GM23338 (cell line): Measurements from ENCODE around the gene SASH1. TPM values are rescaled to one million over a fixed set of nuclear protein-coding genes. Genes with fewer than 3 reads are reported as not detected.

Experiments used
- ATAC-seq: fragments of 200-7000 bp; cut with Tn5 transposase; 3 replicates; pipeline ENCODE4 v1.9.1; 2020
- DNase-seq: peaks from one replicate; pipeline ENCODE4 v3.0.0-alpha.2; 2015; ENCODE audit warnings: low spot score
- H2AFZ ChIP-seq: fragments of 200-600 bp; sonication (generic); 2 replicates; pipeline ENCODE4 v1.8.0; 2016; ENCODE audit warnings: antibody characterized with exemption, mild to moderate bottlenecking, moderate library complexity
- H3F3A ChIP-seq: fragments of 200-600 bp; sonication (generic); replicated peaks from 2 replicates; pipeline ENCODE4 v1.8.0; 2017; ENCODE audit warnings: antibody characterized with exemption, mixed run types, low read depth
- H3K27ac ChIP-seq: fragments of 200-600 bp; sonication (generic); 2 replicates; pipeline ENCODE4 v1.6.1; 2016; ENCODE audit warnings: low read depth
- H3K27me3 ChIP-seq: fragments of 200-600 bp; sonication (generic); 2 replicates; pipeline ENCODE4 v1.8.0; 2016; ENCODE audit warnings: mild to moderate bottlenecking, mixed run types, moderate library complexity; ENCODE audit not compliant: insufficient read depth
- H3K36me3 ChIP-seq: fragments of 200-600 bp; sonication (generic); 2 replicates; pipeline ENCODE4 v1.8.0; 2016; ENCODE audit warnings: mild to moderate bottlenecking; ENCODE audit not compliant: insufficient read depth
- H3K4me1 ChIP-seq: fragments of 200-600 bp; sonication (generic); 2 replicates; pipeline ENCODE4 v1.8.0; 2016; ENCODE audit warnings: mild to moderate bottlenecking, moderate library complexity; ENCODE audit not compliant: insufficient read depth
- H3K4me2 ChIP-seq: fragments of 200-600 bp; sonication (generic); 2 replicates; pipeline ENCODE4 v1.7.1; 2017; ENCODE audit warnings: mixed run types
- H3K4me3 ChIP-seq: fragments of 200-600 bp; sonication (generic); 2 replicates; pipeline ENCODE4 v1.6.1; 2016; ENCODE audit warnings: mixed run types
- H3K79me2 ChIP-seq: fragments of 200-600 bp; sonication (generic); replicated peaks from 2 replicates; pipeline ENCODE4 v1.8.0; 2017; ENCODE audit warnings: mild to moderate bottlenecking; ENCODE audit not compliant: insufficient read depth
- H3K9me2 ChIP-seq: fragments of 200-600 bp; sonication (generic); 2 replicates; pipeline ENCODE4 v1.8.0; 2017; ENCODE audit not compliant: insufficient read depth
- H4K20me1 ChIP-seq: fragments of 200-600 bp; sonication (generic); replicated peaks from 2 replicates; pipeline ENCODE4 v1.8.0; 2017; ENCODE audit warnings: mild to moderate bottlenecking; ENCODE audit not compliant: insufficient read depth
- H3K27ac Mint-ChIP-seq: 2 replicates; pipeline ENCODE4 v1.8.0; 2020; ENCODE audit warnings: inconsistent platforms, mild to moderate bottlenecking, moderate library complexity, mixed read lengths
- H3K27me3 Mint-ChIP-seq: 3 replicates; pipeline ENCODE4 v1.8.0; 2022; ENCODE audit warnings: low read depth, mild to moderate bottlenecking, moderate library complexity, mixed read lengths, inconsistent platforms; ENCODE audit not compliant: insufficient read depth, poor library complexity
- H3K36me3 Mint-ChIP-seq: 3 replicates; pipeline ENCODE4 v1.8.0; 2021; ENCODE audit warnings: low read depth, mild to moderate bottlenecking, inconsistent platforms, moderate library complexity, mixed read lengths
- H3K4me1 Mint-ChIP-seq: 3 replicates; pipeline ENCODE4 v1.8.0; 2020; ENCODE audit warnings: mild to moderate bottlenecking, inconsistent platforms, mixed read lengths
- H3K4me3 Mint-ChIP-seq: 3 replicates; pipeline ENCODE4 v1.8.0; 2021; ENCODE audit warnings: moderate library complexity, mild to moderate bottlenecking, inconsistent platforms, mixed read lengths
- H3K9me3 Mint-ChIP-seq: 3 replicates; pipeline ENCODE4 v1.8.0; 2020; ENCODE audit warnings: moderate library complexity, mild to moderate bottlenecking, inconsistent platforms, mixed read lengths
- ETS1 ChIP-seq: IDR thresholded peaks from 2 replicates; pipeline ENCODE4 v1.6.1; 2016; ENCODE audit warnings: antibody characterized with exemption
- EZH2 ChIP-seq: fragments of 200-600 bp; sonication (generic); IDR thresholded peaks from one replicate; pipeline ENCODE4 v1.8.0; 2017; ENCODE audit warnings: antibody characterized with exemption, mild to moderate bottlenecking, low read depth; ENCODE audit not compliant: unreplicated experiment
- EZH2phosphoT487 ChIP-seq: fragments of 200-600 bp; sonication (generic); IDR thresholded peaks from one replicate; pipeline ENCODE4 v1.8.1; 2018; ENCODE audit warnings: antibody characterized with exemption; ENCODE audit not compliant: unreplicated experiment
- JUNB ChIP-seq: IDR thresholded peaks from one replicate; pipeline ENCODE4 v1.6.1; 2016; ENCODE audit warnings: antibody characterized with exemption; ENCODE audit not compliant: unreplicated experiment
- NANOG ChIP-seq: IDR thresholded peaks from 2 replicates; pipeline ENCODE4 v1.6.1; 2016; ENCODE audit warnings: antibody characterized with exemption, borderline replicate concordance
- POLR2AphosphoS5 ChIP-seq: IDR thresholded peaks from 2 replicates; pipeline ENCODE4 v1.6.1; 2016; ENCODE audit warnings: antibody characterized with exemption, low read depth
- REST ChIP-seq: IDR thresholded peaks from one replicate; pipeline ENCODE4 v1.6.1; 2018; ENCODE audit warnings: antibody characterized with exemption; ENCODE audit not compliant: unreplicated experiment
- STAT1 ChIP-seq: IDR thresholded peaks from one replicate; pipeline ENCODE4 v1.6.1; 2016; ENCODE audit warnings: antibody characterized with exemption; ENCODE audit not compliant: unreplicated experiment
- ZNF331 ChIP-seq: fragments of 250-450 bp; sonication (Bioruptor Pico); IDR thresholded peaks from 2 replicates; pipeline ENCODE4 v1.5.0; 2020; ENCODE audit warnings: low read depth, mild to moderate bottlenecking, moderate library complexity
- polyA plus RNA-seq: library from polyadenylated mRNA; unstranded; fragments of >200 nt; fragmentation: Nextera tagmentation; extraction: Ambion mirVana; gene quantifications from 2 replicates; pipeline ENCODE4 v1.2.1, GENCODE V29; 2016
- total RNA-seq: library from RNA; depleted of rRNA; stranded (reverse); fragments of >200 nt; shearing (Covaris generic); gene quantifications from 2 replicates; pipeline ENCODE4 v1.2.3, GENCODE V29; 2014

Gene SASH1
- total and polyA plus RNA-seq, 2 experiments from 2014 or later: 8.2 to 30.2 TPM

- TF ChIP-seq REST (no peak), JUNB (no peak), ETS1 (no peak), ZNF331 (no peak), EZH2phosphoT487 (no peak), NANOG (no peak)
These were observed 136.9 kb downstream of the SASH1 start (continued) for GRCh38 chr6:148479497-148479896.

DNA sequence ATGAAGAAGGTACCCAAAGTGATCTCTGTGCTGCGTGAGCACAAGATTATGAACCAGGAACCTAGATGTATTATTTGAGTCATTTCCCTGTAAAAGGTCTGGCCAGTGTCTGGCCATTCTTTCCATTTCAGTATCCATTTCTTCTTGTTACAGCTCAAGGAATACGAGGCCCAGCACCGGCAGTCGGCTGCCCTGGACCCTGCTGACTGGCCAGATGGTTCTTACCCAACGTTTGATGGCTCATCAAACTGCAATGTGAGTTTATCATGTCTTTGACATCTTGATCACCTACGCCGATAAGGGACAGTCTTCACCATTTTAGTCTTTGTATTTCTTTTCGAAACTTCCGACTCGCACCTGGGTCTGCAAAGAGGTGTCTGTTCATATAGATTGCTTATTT is 144.8 kb downstream of the SASH1 start:
- no peak overlapping the region for H3K27ac ChIP-seq
- DNase-seq: no peak
- Mint-ChIP-seq H3K4me3 (no peak overlapping the region), H3K4me1 (no peaks in the 10 kb centered on the region), H3K27me3 (no peaks in the 10 kb centered on the region), H3K27ac (no peak overlapping the region), H3K36me3 (peaks cover 16% of the 10 kb centered on the region; the same call in 2 of the 3 replicates), H3K9me3 (no peaks in the 10 kb centered on the region)
- no peaks in the 10 kb centered on the region for H3K79me2 ChIP-seq
- H3K9me2 ChIP-seq: no peaks in the 10 kb centered on the region
- H3K4me1 ChIP-seq: no peaks in the 10 kb centered on the region
- ATAC-seq: no peak
- H3K4me3 ChIP-seq: no peak overlapping the region
- H4K20me1 ChIP-seq: 0 out of 2 replicates have a peak, but pooled peaks cover 5% of the 10 kb centered on the region
- H2AFZ ChIP-seq: no peak overlapping the region
- no peak for TF ChIP-seq EZH2
- no peak overlapping the region for H3K4me2 ChIP-seq
- H3K27me3 ChIP-seq: no peaks in the 10 kb centered on the region
- H3F3A ChIP-seq: no peaks in the 10 kb centered on the region
- H3K36me3 ChIP-seq: peaks cover 4% of the 10 kb centered on the region; the same call in 1 of the 2 replicates

- H3K4me3 ChIP-seq: no peak overlapping the region
- ATAC-seq (no peak), DNase-seq (no peak)
- no peak overlapping the region for H3K4me3 Mint-ChIP-seq
- H3K9me3 Mint-ChIP-seq: no peaks in the 10 kb centered on the region
- H3K27ac ChIP-seq: no peak overlapping the region
- peaks cover 3% of the 10 kb centered on the region; the same call in 1 of the 2 replicates for H3K4me1 ChIP-seq
- H3K27me3 Mint-ChIP-seq: no peaks in the 10 kb centered on the region
- H3K4me2 ChIP-seq: no peak overlapping the region
- H3K27ac Mint-ChIP-seq: no peak overlapping the region
- no peaks in the 10 kb centered on the region for H3F3A ChIP-seq
- 0 out of 2 replicates have a peak, but pooled peaks cover 5% of the 10 kb centered on the region for H4K20me1 ChIP-seq
- H2AFZ ChIP-seq: no peak overlapping the region
- no peaks in the 10 kb centered on the region for H3K79me2 ChIP-seq
- H3K9me2 ChIP-seq: no peaks in the 10 kb centered on the region
- no peaks in the 10 kb centered on the region for H3K27me3 ChIP-seq
- no peaks in the 10 kb centered on the region for H3K4me1 Mint-ChIP-seq
- peaks cover 4% of the 10 kb centered on the region; the same call in 1 of the 2 replicates for H3K36me3 ChIP-seq
- H3K36me3 Mint-ChIP-seq: peaks cover 16% of the 10 kb centered on the region; the same call in 2 of the 3 replicates
- no peak for TF ChIP-seq EZH2
- no peak for TF ChIP-seq NANOG
- no peak for TF ChIP-seq REST
- TF ChIP-seq ETS1: no peak
- TF ChIP-seq STAT1: no peak
- TF ChIP-seq POLR2AphosphoS5: no peak
These were observed 149.1 kb downstream of the SASH1 start for GRCh38 chr6:148491638-148492251.
